Fibroblast of pulmonary artery (primary cell): Measurements from ENCODE around the gene TPRX1.

Experiments
- DNase-seq: peaks from one replicate; pipeline ENCODE4 v3.0.0-alpha.2; 2010; ENCODE audit warnings: low read depth
- H3K4me3 ChIP-seq: replicated peaks from 2 replicates; pipeline ENCODE4 v1.5.1; 2011; ENCODE audit warnings: low read depth, mild to moderate bottlenecking, control low read depth, low read length, moderate library complexity
- TF ChIP-seq, protein P1 (sequence below): IDR thresholded peaks from 2 replicates; pipeline ENCODE4 v1.5.1; 2011; ENCODE audit warnings: mild to moderate bottlenecking, control low read depth, low read length, inconsistent platforms; ENCODE audit errors: missing control alignments

TPRX1 gene

DNA sequence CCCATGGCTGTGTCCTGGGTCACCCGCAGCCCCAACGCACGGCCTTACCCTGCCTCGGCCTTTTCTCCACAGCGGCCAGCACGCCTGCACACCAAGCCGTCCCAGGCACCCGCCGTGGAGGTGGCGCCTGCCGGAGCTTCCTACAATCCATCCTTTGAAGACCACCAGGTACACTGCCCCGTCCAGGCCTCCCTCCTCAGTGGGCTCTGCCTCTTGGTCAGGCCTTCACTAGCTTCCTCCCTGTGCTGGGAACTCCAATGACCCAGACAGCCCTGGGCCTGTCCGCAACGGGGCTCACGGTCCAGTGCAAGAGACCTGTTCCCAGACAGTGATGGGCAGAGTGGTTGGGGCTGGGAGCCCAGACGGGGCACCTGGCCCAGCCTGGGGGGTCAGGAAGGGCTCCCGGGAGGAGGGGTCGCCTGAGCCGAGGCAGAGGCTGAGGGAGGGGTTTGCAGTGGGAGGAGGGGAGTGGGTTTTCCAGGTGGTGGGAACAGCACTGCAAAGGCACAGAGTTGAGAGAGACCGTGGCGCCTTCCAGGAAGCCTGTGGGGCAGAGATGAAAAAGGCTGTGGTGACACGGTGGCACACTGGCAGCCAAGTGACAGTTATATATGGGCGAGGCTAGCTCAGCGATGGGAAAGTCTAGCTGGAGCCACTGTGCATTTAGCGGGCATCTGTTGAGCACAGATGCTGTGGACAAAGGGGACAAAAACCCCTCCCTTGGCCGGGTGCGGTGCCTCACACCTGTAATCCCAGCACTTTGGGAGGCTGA is 51.7 kb downstream of the TPRX1 start:
- TF ChIP-seq, protein P1, sequence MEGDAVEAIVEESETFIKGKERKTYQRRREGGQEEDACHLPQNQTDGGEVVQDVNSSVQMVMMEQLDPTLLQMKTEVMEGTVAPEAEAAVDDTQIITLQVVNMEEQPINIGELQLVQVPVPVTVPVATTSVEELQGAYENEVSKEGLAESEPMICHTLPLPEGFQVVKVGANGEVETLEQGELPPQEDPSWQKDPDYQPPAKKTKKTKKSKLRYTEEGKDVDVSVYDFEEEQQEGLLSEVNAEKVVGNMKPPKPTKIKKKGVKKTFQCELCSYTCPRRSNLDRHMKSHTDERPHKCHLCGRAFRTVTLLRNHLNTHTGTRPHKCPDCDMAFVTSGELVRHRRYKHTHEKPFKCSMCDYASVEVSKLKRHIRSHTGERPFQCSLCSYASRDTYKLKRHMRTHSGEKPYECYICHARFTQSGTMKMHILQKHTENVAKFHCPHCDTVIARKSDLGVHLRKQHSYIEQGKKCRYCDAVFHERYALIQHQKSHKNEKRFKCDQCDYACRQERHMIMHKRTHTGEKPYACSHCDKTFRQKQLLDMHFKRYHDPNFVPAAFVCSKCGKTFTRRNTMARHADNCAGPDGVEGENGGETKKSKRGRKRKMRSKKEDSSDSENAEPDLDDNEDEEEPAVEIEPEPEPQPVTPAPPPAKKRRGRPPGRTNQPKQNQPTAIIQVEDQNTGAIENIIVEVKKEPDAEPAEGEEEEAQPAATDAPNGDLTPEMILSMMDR: no peak
- no peak for DNase-seq
- H3K4me3 ChIP-seq: no peak overlapping the region
